Activated CD8-positive, alpha-beta memory T cell treated with anti-CD3 and anti-CD28 coated beads, Interleukin-2, amount 50 U/mL, for 48 hours (primary cell): ENCODE results near the gene SH3PXD2A.
A peak's percentile ranks its signal among the peaks of the same experiment; 100 is the strongest.

Source experiments
- DNase-seq: peaks from one replicate; pipeline ENCODE4 v3.0.0-alpha.2; 2020

SH3PXD2A gene

DNA sequence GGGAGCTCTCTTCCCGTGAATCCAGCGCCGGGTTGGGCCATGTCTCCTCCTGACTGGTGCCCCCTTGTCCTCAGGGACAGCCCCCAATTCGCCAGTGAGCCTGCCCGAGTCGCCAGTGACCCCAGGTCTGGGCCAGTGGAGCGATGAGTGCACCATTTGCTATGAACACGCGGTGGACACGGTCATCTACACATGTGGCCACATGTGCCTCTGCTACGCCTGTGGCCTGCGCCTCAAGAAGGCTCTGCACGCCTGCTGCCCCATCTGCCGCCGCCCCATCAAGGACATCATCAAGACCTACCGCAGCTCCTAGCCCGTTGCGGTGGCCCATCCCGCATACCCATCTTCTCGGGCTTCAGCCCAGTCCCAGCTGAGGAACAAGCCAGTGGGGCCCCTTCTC is 265.3 kb downstream of the SH3PXD2A start:
- no peak for DNase-seq

DNA sequence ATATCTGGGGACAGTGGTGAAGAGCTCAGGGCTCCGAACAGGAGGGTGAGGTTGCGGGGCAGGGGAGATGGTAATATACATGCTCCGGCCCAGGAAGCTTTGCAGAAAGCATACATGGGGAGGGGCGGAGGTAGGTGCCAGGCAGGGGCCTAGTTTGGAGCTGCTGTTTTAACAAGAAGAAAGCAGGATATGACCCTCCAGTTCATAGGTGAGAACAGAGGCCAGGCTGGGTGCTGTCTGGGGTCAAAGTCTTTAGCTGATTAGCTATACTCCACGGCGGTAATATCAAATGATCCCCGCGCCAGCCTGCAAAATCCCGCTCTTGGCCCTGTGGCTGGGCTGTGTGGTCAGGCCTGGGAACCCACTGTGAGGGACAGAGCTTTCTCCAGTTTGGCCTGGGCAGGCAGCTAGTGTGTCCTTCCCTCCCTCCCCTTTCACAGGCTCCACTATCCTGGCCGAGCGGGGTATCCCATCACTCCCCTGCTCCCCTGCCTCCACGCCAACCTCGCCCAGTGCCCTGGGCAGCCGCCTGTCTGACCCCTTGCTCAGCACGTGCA is 266.2 kb downstream of the SH3PXD2A start:
- no peak for DNase-seq

DNA sequence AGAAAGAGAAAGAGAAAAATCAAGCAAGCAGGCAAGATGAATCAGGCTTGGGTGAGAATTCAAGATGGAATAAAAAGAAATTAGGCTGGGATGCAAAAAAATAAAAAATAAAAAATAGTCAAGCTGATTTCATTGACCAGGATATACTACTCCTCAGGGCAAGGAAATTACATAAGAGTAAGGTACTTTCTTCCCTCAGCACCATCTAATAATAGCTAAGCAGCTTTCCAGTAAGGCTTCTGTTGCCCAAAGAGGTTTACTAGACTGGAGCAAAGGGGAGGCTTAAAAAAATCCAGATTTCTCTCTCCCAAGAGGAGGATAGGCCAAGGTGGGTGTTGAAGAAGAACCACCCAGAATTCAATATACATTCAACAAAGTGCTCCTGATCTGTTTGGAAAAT is 268.3 kb downstream of the SH3PXD2A start:
- no peak for DNase-seq

DNA sequence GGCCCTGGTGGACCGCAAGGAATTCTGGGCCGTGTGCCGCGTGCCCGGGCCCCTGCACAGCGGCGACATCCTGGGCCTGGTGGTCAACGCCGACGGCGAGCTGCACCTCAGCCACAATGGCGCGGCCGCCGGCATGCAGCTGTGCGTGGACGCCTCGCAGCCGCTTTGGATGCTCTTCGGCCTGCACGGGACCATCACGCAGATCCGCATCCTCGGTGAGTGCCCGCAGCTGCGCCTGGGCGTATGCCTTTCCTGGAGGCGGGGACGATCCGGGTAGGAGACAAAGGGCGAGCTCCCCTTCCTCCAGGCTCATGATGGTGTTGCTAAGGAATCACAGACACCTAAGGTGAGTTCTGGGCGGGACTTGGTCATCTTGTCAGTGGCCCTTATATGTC is 270.4 kb downstream of the SH3PXD2A start:
- no peak for DNase-seq

DNA sequence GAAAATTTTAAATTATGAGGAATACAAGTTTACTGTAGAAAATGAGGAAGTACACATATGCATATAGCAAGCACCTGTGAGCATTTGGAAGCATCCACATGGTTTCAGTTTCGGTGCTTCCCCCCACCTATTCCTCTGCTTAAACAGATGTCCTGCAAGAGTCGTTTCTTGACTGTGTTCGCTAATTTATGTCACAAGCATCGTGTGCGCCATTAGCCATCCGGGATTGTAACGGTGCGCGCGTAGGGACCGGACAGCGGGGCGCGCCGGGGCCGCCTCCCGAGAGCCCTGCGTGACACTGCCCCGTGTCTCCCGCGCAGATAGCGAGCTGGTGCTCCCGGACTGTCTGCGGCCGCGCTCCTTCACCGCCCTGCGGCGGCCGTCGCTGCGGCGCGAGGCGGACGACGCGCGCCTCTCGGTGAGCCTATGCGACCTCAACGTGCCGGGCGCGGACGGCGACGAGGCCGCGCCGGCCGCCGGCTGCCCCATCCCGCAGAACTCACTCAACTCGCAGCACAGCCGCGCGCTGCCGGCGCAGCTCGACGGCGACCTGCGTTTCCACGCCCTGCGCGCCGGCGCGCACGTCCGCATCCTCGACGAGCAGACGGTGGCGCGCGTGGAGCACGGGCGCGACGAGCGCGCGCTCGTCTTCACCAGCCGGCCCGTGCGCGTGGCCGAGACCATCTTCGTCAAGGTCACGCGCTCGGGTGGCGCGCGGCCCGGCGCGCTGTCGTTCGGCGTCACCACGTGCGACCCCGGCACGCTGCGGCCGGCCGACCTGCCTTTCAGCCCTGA is 271.0 kb downstream of the SH3PXD2A start:
- DNase-seq, result peak; percentile 77

DNA sequence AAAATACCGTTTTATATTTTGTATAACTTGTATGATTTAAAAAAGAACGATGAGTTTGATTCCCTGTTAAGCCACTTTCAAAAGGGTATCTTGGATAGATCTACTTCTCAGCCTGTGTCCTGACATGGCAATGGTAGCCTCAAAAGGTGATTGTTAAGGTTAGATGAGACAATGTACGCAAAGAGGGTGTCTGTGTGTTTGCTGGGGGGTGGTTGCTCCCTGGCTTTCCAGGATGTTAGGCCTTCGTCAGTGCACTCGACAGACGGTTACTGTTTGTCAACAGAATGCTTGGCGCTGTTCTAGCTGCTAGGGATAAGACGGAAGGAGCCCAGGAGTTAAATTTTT is 271.5 kb downstream of the SH3PXD2A start:
- no peak for DNase-seq

DNA sequence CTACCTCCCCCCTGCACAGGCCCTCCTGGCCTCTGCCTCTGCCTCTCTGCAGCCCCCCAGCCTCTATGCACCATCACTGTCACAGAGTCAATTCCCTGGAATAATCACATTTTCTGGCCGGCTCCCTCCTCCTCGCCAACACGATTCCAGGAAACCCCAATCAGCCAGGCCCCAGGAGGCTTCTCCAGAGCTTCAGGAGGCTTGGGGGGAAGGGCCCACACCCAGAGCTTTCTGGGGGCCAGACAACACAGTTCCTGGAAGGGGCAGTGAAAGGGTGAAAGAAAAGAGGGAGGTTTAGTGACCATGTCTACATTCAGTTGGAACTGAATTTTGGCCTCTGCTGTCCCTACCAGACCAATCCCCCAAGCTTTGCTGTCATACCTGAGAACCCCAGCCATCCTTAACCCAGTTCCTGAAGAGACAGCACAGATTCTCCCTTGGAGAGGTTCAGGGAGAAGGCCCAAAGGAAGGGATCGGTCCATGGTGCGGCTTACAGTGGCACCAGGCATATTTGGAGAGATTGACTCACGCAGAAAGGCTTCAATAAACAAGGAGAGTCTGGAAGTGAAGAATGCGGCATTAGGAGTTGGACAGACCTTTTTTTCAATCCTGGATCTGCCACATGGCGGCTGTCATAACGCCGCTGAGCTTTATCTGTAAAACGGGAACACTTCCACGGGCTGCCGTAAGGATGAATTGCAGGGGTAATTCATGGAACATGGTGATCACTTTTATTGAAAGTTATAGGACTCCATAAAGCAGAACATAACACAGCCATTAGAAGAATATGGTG is 272.8 kb downstream of the SH3PXD2A start:
- DNase-seq, result no peak

DNA sequence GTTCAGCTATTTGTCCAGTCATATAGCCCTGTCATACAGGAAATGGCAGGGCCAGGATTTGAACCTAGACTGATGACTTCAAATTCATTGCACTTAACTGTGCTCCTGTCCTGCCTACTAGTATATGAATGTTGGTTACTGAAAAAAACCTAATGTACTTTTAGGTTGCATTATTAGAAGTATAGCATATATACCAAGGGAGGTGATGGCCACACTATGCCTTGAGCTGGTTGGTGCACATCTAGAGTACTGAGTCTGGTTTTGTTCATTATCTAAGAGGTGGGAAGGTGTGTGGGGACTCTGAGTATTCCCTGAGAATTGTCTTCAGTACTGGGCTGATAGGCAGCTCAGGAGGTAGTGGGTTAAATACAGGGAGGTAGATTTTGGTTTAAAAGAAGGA is 273.9 kb downstream of the SH3PXD2A start:
- DNase-seq, result no peak

DNA sequence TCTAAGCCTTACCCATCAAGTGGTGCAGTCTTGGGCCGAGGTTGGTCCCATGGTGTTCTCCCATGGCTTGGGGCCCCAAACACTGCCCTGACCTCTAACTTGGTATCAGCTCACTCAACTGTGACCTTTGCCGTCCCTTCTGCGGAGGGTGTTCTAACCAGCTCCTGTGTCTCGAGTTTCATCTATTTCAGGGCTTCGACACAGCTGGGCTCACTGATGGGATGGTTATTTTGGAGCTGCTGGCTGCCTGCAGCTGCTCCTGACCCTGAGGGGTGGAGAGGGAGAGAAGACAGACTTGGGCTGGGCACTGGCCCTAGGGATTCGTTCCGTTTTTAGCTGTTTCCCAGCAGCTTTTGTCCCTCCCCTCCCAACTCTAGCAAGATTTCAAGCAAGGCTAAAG is 274.9 kb downstream of the SH3PXD2A start:
- DNase-seq, result no peak

DNA sequence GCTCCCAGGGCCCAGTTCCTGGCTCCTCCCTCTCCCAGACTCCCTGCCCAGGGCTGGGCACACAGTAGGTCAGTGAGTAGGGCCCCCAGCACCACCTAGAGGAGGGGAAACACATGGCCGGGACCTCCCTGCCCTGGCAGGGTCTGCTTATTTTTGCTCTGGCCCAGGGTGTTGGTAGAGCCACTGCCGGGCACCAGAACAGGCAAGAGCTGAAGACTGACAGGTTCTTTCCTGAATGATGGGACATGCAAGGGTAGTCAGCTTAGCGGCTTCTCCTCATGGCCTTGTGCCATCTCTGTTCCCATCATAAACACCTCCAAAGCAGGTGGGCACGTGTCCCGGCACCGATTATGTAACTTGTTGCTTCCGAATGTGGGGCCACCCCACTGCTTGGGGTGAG is 275.4 kb downstream of the SH3PXD2A start:
- no peak for DNase-seq

DNA sequence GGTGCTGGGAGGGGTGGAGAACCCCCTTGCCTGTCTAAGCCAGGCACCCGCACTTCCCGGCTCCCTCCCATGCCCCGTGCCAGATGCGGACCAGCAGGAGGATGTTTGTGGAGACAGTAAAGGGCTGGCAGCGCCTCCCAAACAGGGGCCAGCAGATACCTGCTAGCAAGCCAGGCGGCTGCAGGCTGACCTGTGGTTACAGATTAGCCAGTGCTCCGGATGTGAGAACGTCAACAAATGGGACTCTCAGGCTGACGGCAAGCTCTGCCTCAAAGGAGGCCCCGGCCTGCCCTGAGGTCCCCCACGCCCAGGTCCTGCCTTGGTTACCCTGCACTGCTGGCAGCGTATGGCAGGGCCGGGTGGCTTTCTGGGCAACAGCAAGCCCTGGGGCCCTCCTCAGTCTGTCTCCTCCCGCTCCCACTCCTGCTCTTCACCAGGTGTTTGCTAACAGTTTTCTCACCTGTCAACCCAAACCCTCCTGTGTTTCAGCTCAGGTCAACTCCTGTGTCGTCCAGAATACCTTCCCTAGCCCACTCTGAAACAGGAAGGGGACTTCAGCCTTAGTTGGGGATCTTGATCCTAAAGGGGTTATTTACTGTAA is 276.5 kb downstream of the SH3PXD2A start:
- DNase-seq, result no peak

DNA sequence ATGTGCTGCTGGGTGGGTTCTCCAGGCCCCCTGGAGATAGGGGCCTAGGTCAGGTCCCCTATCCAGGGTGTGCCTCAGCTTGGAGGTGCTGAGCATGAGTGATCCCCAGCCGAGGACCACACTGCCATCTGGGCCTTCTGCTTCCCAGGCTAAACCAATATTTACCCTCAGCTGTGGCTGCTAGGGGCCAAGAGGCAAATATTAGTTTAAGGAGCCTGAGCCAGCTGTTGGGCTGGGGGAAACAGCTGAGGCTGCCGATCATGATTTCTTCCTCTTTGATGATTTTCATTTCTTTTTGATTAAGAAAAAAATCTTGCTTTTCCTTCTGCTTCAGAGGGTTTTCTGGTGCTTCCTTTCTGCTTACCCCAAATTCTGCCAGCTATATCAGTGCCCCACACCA is 278.5 kb downstream of the SH3PXD2A start:
- DNase-seq, result no peak

DNA sequence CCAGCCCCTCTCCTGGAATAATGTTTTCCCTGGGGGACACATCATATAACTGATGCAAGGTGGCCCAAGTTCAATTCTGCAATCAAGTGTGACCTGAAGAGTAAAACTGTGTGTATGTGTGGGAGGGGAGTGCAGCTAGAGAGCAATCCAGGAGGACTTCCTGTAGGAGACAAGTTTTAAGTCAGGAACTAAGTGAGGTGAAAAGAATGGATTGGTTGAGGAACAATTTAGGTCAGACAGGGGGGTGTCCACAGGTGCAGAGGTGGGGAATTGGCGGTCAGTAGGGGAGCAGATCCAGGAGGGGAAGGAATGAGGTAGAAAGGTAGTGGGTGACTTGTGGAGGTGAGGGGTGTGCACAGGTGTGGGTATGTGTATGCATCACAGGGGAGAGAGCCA is 279.3 kb downstream of the SH3PXD2A start:
- no peak for DNase-seq

DNA sequence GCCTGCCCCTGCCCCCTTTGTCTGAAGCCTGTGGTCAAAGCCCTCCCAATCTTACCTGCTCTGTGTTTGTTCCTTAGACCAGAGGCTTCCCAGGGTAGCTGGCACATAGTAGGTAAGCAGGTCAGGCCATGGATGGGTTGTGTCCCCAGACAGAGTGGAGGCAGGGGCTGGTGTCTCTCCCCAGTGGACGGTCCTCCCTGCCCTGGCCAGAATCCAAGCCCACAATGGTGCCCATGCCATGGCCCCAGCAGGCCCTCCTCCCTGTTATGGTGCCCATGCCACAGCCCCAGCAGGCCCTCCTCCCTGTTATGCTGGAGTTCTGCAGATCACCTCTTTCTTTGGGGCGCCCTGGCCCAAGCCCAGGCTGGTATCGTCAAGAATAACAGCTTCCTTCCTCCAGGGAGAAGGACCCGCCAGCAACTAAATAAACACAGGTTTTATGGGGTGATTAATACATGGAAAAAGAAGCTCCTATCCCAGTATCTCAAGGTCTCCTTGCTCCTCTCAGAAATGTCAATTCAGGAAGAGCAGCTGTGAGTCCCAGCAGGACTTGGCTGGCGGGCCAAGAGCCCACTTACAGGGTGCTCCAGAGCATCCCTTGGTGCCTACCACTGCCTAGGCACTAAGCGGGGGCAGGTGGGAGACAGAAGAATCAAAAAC is 279.8 kb downstream of the SH3PXD2A start:
- DNase-seq, result no peak

DNA sequence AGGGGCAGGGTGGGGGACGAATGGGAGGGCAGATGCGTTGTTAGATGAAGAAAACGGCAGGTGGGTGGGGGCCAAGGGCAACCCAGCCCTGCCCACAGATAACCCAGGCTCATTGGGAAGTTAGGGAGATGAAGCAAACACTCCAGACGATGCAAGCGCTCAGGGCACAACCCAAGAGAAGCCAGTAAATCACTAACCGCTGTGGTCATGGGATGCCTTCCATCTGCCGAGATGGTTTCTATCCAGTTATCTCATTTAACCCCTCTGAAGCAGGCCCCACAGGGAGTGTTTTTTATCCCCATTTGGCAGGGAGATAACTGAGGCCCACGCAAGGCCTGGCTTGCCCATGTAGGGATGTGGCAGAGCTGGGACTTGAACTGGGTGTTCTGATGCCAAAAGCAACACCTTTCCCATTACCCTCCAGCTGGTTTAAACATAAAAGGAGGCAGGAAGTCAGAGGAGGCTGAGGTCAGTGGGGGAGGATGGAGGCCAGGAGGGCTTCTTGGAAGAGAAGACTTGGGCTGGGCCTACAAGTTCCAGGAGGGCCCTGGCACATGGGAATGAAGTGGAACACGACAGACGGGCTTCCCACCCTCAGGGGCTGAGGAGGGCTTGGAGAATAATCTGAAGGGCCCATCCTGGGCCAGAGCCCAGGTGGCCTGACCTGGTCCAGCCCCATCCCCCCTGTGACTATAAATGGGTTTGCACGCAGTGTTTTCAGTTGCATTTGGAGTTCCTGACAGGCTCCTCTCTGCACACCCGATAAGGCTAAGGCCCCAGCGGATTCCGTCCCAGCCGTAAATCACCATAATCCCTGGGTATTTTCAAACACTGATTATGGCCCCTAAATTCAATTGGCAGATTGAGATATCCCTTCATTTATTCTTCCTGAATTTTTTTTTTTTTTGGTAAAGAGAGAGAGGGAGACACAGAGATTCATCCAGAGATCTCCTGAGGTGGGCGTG is 281.0 kb downstream of the SH3PXD2A start:
- DNase-seq, result no peak

DNA sequence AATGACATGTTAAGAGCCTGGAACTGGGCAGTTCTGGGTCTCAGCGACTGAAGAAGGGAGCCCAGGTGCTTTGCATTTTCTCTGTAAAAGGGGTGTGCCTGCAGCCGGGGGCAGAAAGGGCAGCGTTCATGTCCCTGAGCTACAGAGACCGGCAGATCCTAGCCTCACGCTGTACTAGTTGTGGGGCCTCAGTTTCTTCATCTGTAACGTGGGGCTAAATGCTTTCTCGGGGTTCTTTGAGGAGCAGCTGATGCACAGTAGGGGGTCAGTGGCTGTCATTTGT is 282.2 kb downstream of the SH3PXD2A start:
- no peak for DNase-seq

DNA sequence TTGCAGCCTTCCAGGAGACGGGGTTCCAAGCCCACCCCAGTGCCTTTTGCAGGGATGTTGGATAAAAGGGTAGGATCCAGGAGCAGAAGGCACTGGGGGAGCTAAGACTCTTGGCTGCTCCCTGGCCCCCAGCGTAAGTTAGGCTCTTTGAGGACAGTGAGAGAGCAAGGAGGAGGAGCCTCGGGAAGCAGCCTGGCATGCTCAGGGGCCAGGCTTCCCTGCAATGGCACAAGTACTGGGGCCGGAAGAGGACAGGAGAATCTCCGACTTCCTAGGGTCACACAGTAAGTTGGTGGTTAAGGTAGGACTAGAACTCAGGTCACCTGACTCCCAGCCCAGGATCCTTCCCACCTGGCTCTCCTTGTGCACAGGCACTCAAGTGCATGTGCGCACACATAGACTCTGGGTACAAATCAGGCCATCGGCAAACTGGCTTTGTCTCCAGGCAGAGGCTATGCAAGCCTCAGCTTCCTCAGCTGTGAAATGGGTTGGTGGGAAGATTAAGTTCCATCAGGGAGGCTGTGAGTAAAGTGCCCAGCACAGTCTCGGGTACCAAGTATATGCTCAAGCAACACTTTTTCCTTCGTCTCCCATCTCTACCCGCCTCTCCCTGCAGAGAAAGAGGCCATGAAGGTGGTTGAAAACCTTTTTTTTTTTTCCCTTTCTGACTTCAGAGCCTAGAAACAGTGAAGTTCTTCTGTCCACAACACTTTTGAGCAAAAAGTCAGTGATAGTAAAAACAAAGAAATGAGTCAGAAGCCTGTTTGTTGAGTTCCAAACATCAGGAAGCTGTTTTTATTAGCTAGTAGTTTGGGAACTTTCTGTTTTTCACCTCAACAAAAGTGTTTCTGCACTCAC is 282.8 kb downstream of the SH3PXD2A start:
- no peak for DNase-seq

DNA sequence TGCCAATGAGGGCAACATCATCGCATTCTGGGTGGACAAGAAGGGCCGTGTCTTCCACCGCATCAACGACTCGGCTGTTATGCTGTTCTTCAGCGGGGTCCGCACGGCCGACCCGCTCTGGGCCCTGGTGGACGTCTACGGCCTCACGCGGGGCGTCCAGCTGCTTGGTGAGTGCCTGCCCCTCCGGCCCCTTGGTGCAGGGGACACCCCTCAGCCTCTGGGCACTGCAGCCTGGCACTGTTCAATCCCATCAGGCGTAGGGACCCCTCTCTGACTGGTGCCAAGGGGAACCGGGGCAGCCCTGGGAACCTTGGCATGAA is 283.8 kb downstream of the SH3PXD2A start:
- DNase-seq, result no peak

DNA sequence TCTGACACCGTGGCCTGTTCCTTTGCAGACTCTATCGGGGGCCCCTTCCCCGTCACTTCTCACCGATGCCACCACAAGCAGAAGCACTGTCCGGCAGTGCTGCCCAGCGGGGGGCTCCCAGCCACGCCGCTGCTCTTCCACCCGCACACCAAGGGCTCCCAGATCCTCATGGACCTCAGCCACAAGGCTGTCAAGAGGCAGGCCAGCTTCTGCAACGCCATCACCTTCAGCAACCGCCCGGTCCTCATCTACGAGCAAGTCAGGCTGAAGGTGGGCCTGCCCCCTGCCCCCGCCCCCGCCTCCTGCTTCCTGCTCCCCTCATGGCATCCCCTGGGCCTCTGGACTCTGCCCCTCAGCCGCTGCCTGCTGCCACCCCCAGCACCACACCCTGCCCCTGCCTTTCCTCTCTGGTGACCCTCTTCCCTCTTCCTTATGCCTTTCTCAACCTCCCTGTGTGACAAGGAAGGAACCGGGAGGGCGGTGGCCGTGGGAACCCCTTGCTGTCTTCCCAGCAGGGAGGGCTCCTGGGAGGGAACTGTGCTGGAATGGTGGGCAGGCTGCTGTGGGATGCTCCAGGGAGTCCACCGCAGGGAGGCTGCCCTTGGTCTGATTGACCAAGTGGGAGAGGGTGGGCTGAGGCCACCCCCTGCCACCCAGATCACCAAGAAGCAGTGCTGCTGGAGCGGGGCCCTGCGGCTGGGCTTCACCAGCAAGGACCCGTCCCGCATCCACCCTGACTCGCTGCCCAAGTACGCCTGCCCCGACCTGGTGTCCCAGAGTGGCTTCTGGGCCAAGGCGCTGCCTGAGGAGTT is 284.3 kb downstream of the SH3PXD2A start:
- DNase-seq, result no peak

DNA sequence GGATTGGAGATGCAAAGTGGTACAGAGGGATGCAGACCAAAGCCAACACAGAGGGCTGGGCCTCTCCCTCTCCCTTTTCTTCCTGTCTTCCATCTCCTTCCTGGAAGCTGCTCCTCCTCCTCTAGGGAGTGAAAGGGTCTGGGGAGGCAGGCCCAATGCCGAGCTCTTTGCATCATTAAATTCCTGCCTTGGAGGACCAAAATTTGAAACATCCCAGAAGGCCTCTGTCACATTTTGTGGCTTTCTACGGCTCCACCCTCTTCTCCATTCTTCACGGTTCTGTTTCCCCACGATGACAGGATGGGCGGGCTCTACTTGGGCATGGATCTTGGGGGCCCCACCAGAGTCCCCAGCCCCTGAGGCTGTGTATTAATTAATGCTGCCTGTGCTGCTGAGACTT is 285.5 kb downstream of the SH3PXD2A start:
- DNase-seq, result no peak

DNA sequence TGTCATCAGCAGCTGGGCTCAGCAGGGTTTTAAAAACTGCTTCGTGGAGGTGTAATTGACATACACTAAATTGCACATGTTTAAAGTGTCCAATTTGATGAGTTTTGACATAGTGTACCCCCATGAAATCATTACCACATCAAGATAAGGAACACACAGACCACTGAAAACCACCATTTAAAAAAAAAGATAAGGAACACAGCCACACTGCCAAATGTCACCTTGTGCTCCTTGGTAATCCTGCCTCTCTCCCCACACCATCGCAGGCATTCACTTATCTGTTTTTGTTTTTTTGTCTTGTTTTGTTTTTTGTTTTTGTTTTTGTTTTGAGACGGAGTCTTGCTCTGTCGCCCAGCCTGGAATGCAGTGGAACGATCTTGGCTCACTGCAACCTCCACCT is 286.9 kb downstream of the SH3PXD2A start:
- no peak for DNase-seq
